ENCODE data around the gene DCUN1D4. TPM values are rescaled to one million over a fixed set of nuclear protein-coding genes. Genes with fewer than 3 reads are reported as not detected.

Gene DCUN1D4
- total RNA-seq, 2 experiments from 2014 or later, result 44.8 to 48.4 TPM

- no peak for DNase-seq
- POLR2A ChIA-PET, result no interaction called here
- peaks cover 25% of the 10 kb centered on the region for H3K36me3 Mint-ChIP-seq
- ATAC-seq (ENCODE audit: low read depth), result no peak
- no peak overlapping the region for H3K4me3 Mint-ChIP-seq
- no peaks in the 10 kb centered on the region for H3K27me3 Mint-ChIP-seq
- no peaks in the 10 kb centered on the region for H3K9me3 Mint-ChIP-seq
- H3K4me1 Mint-ChIP-seq, result no peaks in the 10 kb centered on the region
- H3K27ac Mint-ChIP-seq, result no peak overlapping the region
Measured at GRCh38 chr4:51862781-51863180, 19.8 kb downstream of the DCUN1D4 start.

GRCh38 chr4:51865717-51866116 is 22.8 kb downstream of the DCUN1D4 start:
- POLR2A ChIA-PET, result no interaction called here
- Mint-ChIP-seq H3K27me3 (no peaks in the 10 kb centered on the region), H3K9me3 (no peaks in the 10 kb centered on the region), H3K4me3 (no peak overlapping the region), H3K36me3 (peaks cover 19% of the 10 kb centered on the region), H3K4me1 (no peaks in the 10 kb centered on the region), H3K27ac (no peak overlapping the region)
- ATAC-seq (ENCODE audit: low read depth) (no peak), DNase-seq (no peak)

- POLR2A ChIA-PET, result no interaction called here
- ATAC-seq (ENCODE audit: low read depth) (no peak), DNase-seq (no peak)
- H3K27ac Mint-ChIP-seq, result no peak overlapping the region
- no peak overlapping the region for H3K4me3 Mint-ChIP-seq
- H3K9me3 Mint-ChIP-seq, result no peaks in the 10 kb centered on the region
- no peaks in the 10 kb centered on the region for H3K4me1 Mint-ChIP-seq
- H3K36me3 Mint-ChIP-seq, result peaks cover 25% of the 10 kb centered on the region
- H3K27me3 Mint-ChIP-seq, result no peaks in the 10 kb centered on the region
Measured at GRCh38 chr4:51866835-51867234, 23.9 kb downstream of the DCUN1D4 start.

GRCh38 chr4:51867689-51868448 is 24.9 kb downstream of the DCUN1D4 start:
- H3K4me3 Mint-ChIP-seq, result no peak overlapping the region
- H3K4me1 Mint-ChIP-seq, result no peaks in the 10 kb centered on the region
- H3K27ac Mint-ChIP-seq, result no peak overlapping the region
- H3K36me3 Mint-ChIP-seq, result peaks cover 33% of the 10 kb centered on the region
- POLR2A ChIA-PET, result no interaction called here
- ATAC-seq (ENCODE audit: low read depth) (no peak), DNase-seq (no peak)
- H3K27me3 Mint-ChIP-seq, result no peaks in the 10 kb centered on the region
- H3K9me3 Mint-ChIP-seq, result no peaks in the 10 kb centered on the region

- H3K27ac Mint-ChIP-seq, result no peak overlapping the region
- no peaks in the 10 kb centered on the region for H3K27me3 Mint-ChIP-seq
- POLR2A ChIA-PET, result no interaction called here
- no peaks in the 10 kb centered on the region for H3K9me3 Mint-ChIP-seq
- no peaks in the 10 kb centered on the region for H3K4me1 Mint-ChIP-seq
- no peak for ATAC-seq (ENCODE audit: low read depth)
- peaks cover 30% of the 10 kb centered on the region for H3K36me3 Mint-ChIP-seq
- H3K4me3 Mint-ChIP-seq, result no peak overlapping the region
- DNase-seq, result no peak
Measured at GRCh38 chr4:51868449-51868847, 25.5 kb downstream of the DCUN1D4 start.

- no peak for DNase-seq
- ATAC-seq (ENCODE audit: low read depth), result no peak
- H3K4me1 Mint-ChIP-seq, result no peaks in the 10 kb centered on the region
- H3K27ac Mint-ChIP-seq, result no peak overlapping the region
- H3K9me3 Mint-ChIP-seq, result no peaks in the 10 kb centered on the region
- H3K4me3 Mint-ChIP-seq, result no peak overlapping the region
- peaks cover 40% of the 10 kb centered on the region for H3K36me3 Mint-ChIP-seq
- POLR2A ChIA-PET, result no interaction called here
- no peaks in the 10 kb centered on the region for H3K27me3 Mint-ChIP-seq
Measured at GRCh38 chr4:51870441-51871188, 27.7 kb downstream of the DCUN1D4 start.

- no peak overlapping the region for H3K27ac Mint-ChIP-seq
- no peaks in the 10 kb centered on the region for H3K4me1 Mint-ChIP-seq
- peaks cover 42% of the 10 kb centered on the region for H3K36me3 Mint-ChIP-seq
- no peak overlapping the region for H3K4me3 Mint-ChIP-seq
- DNase-seq (no peak), ATAC-seq (ENCODE audit: low read depth) (no peak)
- POLR2A ChIA-PET, result no interaction called here
- no peaks in the 10 kb centered on the region for H3K27me3 Mint-ChIP-seq
- H3K9me3 Mint-ChIP-seq, result peaks cover 2% of the 10 kb centered on the region
Measured at GRCh38 chr4:51872283-51872997, 29.5 kb downstream of the DCUN1D4 start.

GRCh38 chr4:51874551-51874950 is 31.6 kb downstream of the DCUN1D4 start:
- no peak for DNase-seq
- POLR2A ChIA-PET, result no interaction called here

GRCh38 chr4:51878431-51878830 is 35.5 kb downstream of the DCUN1D4 start:
- ATAC-seq (ENCODE audit: low read depth), result no peak
- no peaks in the 10 kb centered on the region for H3K4me1 Mint-ChIP-seq
- H3K36me3 Mint-ChIP-seq, result peaks cover 45% of the 10 kb centered on the region
- no peak overlapping the region for H3K27ac Mint-ChIP-seq
- POLR2A ChIA-PET, result interaction anchor here (1.0 kb wide), 1 partner anchor 17 kb away, joined by 3 read pairs; no protein-coding TSS in a partner anchor
- no peaks in the 10 kb centered on the region for H3K27me3 Mint-ChIP-seq
- peaks cover 2% of the 10 kb centered on the region for H3K9me3 Mint-ChIP-seq
- H3K4me3 Mint-ChIP-seq, result no peak overlapping the region
- DNase-seq, result no peak

More at GRCh38 chr4:51874551-51874950, 31.6 kb downstream of the DCUN1D4 start:
- no peaks in the 10 kb centered on the region for H3K27me3 Mint-ChIP-seq
- no peaks in the 10 kb centered on the region for H3K4me1 Mint-ChIP-seq
- no peak overlapping the region for H3K4me3 Mint-ChIP-seq
- H3K27ac Mint-ChIP-seq, result no peak overlapping the region
- peaks cover 2% of the 10 kb centered on the region for H3K9me3 Mint-ChIP-seq
- H3K36me3 Mint-ChIP-seq, result peaks cover 55% of the 10 kb centered on the region
- ATAC-seq (ENCODE audit: low read depth), result no peak

- Mint-ChIP-seq H3K9me3 (peaks cover 2% of the 10 kb centered on the region), H3K27ac (no peak overlapping the region), H3K36me3 (peaks cover 31% of the 10 kb centered on the region), H3K4me1 (peaks cover 4% of the 10 kb centered on the region), H3K27me3 (no peaks in the 10 kb centered on the region), H3K4me3 (no peak overlapping the region)
- POLR2A ChIA-PET, result no interaction called here
- ATAC-seq (ENCODE audit: low read depth), result no peak
- no peak for DNase-seq
Measured at GRCh38 chr4:51880016-51880915, 37.3 kb downstream of the DCUN1D4 start.

- peaks cover 24% of the 10 kb centered on the region for H3K36me3 Mint-ChIP-seq
- no peaks in the 10 kb centered on the region for H3K27me3 Mint-ChIP-seq
- H3K4me3 Mint-ChIP-seq, result no peak overlapping the region
- no peaks in the 10 kb centered on the region for H3K9me3 Mint-ChIP-seq
- H3K4me1 Mint-ChIP-seq, result peaks cover 4% of the 10 kb centered on the region
- no peak overlapping the region for H3K27ac Mint-ChIP-seq
- DNase-seq, result no peak
- no peak for ATAC-seq (ENCODE audit: low read depth)
- POLR2A ChIA-PET, result no interaction called here
Measured at GRCh38 chr4:51884055-51884454, 41.1 kb downstream of the DCUN1D4 start.

GRCh38 chr4:51884606-51885005 is 41.7 kb downstream of the DCUN1D4 start:
- H3K36me3 Mint-ChIP-seq, result peaks cover 22% of the 10 kb centered on the region

GRCh38 chr4:51885363-51885762 is 42.4 kb downstream of the DCUN1D4 start:
- ATAC-seq (ENCODE audit: low read depth) (no peak), DNase-seq (no peak)
- POLR2A ChIA-PET, result no interaction called here
- Mint-ChIP-seq H3K27ac (no peak overlapping the region), H3K4me3 (no peak overlapping the region), H3K27me3 (no peaks in the 10 kb centered on the region), H3K9me3 (no peaks in the 10 kb centered on the region), H3K4me1 (peaks cover 4% of the 10 kb centered on the region), H3K36me3 (peaks cover 25% of the 10 kb centered on the region)

More at GRCh38 chr4:51884606-51885005, 41.7 kb downstream of the DCUN1D4 start:
- H3K27ac Mint-ChIP-seq, result no peak overlapping the region
- no peaks in the 10 kb centered on the region for H3K27me3 Mint-ChIP-seq
- ATAC-seq (ENCODE audit: low read depth), result no peak
- POLR2A ChIA-PET, result no interaction called here
- no peaks in the 10 kb centered on the region for H3K9me3 Mint-ChIP-seq
- DNase-seq, result no peak
- H3K4me1 Mint-ChIP-seq, result peaks cover 4% of the 10 kb centered on the region
- H3K4me3 Mint-ChIP-seq, result no peak overlapping the region
